ENCODE data around the gene ATP8B4.

- TF ChIP-seq POLR2A (IDR thresholded peaks at IDR 0.05) (no peak), CTCF (IDR thresholded peaks at IDR 0.05) (no peak)
Observed at GRCh38 chr15:49844390-49844789, 274.6 kb downstream of the ATP8B4 start.
